Activated naive CD8-positive, alpha-beta T cell treated with anti-CD3 and anti-CD28 coated beads, Interleukin-2, amount 10 ng/mL, durations not matched to agents 7 days and 5 days (primary cell): ENCODE data around the gene FAM149B1. TPM values are rescaled to one million over a fixed set of nuclear protein-coding genes. Genes with fewer than 3 reads are reported as not detected.

Source experiments
- ATAC-seq: fragments of 150-1000 bp; cut with Tn5 transposase; one replicate; pipeline ENCODE4 v1.10.0; 2021; ENCODE audit warnings: low read depth, moderate library complexity
- POLR2A ChIA-PET: fragments of 350-600 bp; sonication (Branson Sonifier 250); formaldehyde crosslinking; loops from one replicate; lab custom pipeline; 2021; ENCODE audit warnings: antibody characterized with exemption; lab: Charles Lee
- DNase-seq: peaks from one replicate; pipeline ENCODE4 v3.0.0; 2021
- H3K27ac Mint-ChIP-seq: one replicate; pipeline ENCODE4 v1.8.0; 2022; ENCODE audit warnings: mild to moderate bottlenecking, mixed read lengths
- H3K27me3 Mint-ChIP-seq: one replicate; pipeline ENCODE4 v1.8.0; 2022; ENCODE audit warnings: mild to moderate bottlenecking, moderate library complexity, mixed read lengths
- H3K36me3 Mint-ChIP-seq: one replicate; pipeline ENCODE4 v1.8.0; 2021; ENCODE audit warnings: mild to moderate bottlenecking, mixed read lengths
- H3K4me1 Mint-ChIP-seq: one replicate; pipeline ENCODE4 v1.8.0; 2021; ENCODE audit warnings: mixed read lengths
- H3K4me3 Mint-ChIP-seq: one replicate; pipeline ENCODE4 v1.8.0; 2022; ENCODE audit warnings: mild to moderate bottlenecking, moderate library complexity, mixed read lengths
- H3K9me3 Mint-ChIP-seq: one replicate; pipeline ENCODE4 v1.8.0; 2021; ENCODE audit warnings: mixed read lengths
- total RNA-seq, 2 experiments: library from RNA; stranded (reverse); gene quantifications; one replicate each; pipeline ENCODE4 v1.2.3, GENCODE V29; 2021

FAM149B1 gene
- total RNA-seq, 2 experiments from 2014 or later, result 15.6 to 18.4 TPM

- Mint-ChIP-seq H3K36me3 (no peaks in the 10 kb centered on the region), H3K27ac (no peak overlapping the region), H3K4me1 (peaks cover 6% of the 10 kb centered on the region), H3K9me3 (no peaks in the 10 kb centered on the region), H3K27me3 (peaks cover 3% of the 10 kb centered on the region), H3K4me3 (no peak overlapping the region)
- no peak for DNase-seq
- POLR2A ChIA-PET, result interaction anchor here (0.9 to 1.0 kb wide), 2 partner anchors 12 to 18 kb away, joined by 3 to 4 read pairs; no protein-coding TSS in a partner anchor
- ATAC-seq, result no peak
These were observed 96.5 kb downstream of the FAM149B1 start for GRCh38 chr10:73264423-73264822.

DNA sequence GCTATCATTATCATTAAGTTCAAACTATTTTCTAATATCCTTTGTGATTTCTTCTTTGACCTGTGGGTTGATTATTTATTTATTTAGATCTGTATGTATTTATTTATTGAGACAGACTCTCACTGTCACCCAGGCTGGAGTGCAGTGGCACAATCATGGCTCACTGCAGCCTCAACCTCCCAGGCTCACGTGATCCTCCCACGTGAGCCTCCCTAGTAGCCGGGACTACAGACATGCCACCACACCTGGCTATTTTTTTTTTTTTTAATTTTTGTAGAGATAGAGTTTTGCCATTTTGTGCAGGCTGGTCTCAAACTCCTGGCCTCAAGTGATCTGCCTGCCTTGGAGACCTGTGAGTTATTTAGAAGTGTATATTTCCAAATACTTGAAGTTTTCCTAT, 113.2 kb downstream of the FAM149B1 start:
- H3K4me1 Mint-ChIP-seq, result no peaks in the 10 kb centered on the region
- no peaks in the 10 kb centered on the region for H3K9me3 Mint-ChIP-seq
- no peaks in the 10 kb centered on the region for H3K36me3 Mint-ChIP-seq
- H3K4me3 Mint-ChIP-seq, result no peak overlapping the region
- peaks cover 5% of the 10 kb centered on the region for H3K27me3 Mint-ChIP-seq
- no peak overlapping the region for H3K27ac Mint-ChIP-seq
- ATAC-seq, result no peak
- no peak for DNase-seq
- POLR2A ChIA-PET, result no interaction called here

GRCh38 chr10:73287441-73287840, 119.5 kb downstream of the FAM149B1 start:
- POLR2A ChIA-PET, result no interaction called here
- DNase-seq (no peak), ATAC-seq (no peak)
- H3K27me3 Mint-ChIP-seq, result peaks cover 2% of the 10 kb centered on the region
- H3K4me3 Mint-ChIP-seq, result no peak overlapping the region
- no peaks in the 10 kb centered on the region for H3K4me1 Mint-ChIP-seq
- H3K9me3 Mint-ChIP-seq, result peaks cover 1% of the 10 kb centered on the region
- no peak overlapping the region for H3K27ac Mint-ChIP-seq
- H3K36me3 Mint-ChIP-seq, result peaks cover 1% of the 10 kb centered on the region

GRCh38 chr10:73289958-73290357, 122.0 kb downstream of the FAM149B1 start:
- H3K27ac Mint-ChIP-seq, result no peak overlapping the region
- no peak for ATAC-seq
- H3K9me3 Mint-ChIP-seq, result peaks cover 1% of the 10 kb centered on the region
- H3K27me3 Mint-ChIP-seq, result no peaks in the 10 kb centered on the region
- POLR2A ChIA-PET, result no interaction called here
- DNase-seq, result no peak
- H3K4me3 Mint-ChIP-seq, result no peak overlapping the region
- peaks cover 1% of the 10 kb centered on the region for H3K36me3 Mint-ChIP-seq
- H3K4me1 Mint-ChIP-seq, result no peaks in the 10 kb centered on the region

DNA sequence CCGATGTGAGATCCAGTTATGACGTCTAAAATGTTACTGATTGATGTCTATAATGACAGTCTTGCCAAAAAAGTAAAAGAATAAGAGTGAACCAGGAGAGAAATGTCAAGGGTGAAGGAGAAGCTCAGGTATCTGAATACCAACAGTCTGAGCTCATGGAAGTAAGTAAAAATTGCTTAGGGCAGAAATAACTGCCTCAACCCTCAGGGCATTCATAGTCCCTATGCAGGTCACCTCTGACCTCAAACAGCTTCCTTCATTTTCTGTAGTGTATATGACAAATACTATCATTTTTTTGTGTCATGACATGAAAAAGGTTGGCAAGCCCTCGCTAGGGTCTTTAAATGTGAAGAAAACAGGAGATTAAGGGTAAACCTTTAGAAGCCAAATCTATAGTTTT, 125.5 kb downstream of the FAM149B1 start:
- H3K27me3 Mint-ChIP-seq, result peaks cover 7% of the 10 kb centered on the region
- POLR2A ChIA-PET, result no interaction called here
- ATAC-seq, result no peak
- peaks cover 1% of the 10 kb centered on the region for H3K9me3 Mint-ChIP-seq
- H3K4me1 Mint-ChIP-seq, result no peaks in the 10 kb centered on the region
- H3K36me3 Mint-ChIP-seq, result peaks cover 1% of the 10 kb centered on the region
- DNase-seq, result no peak
- H3K27ac Mint-ChIP-seq, result no peak overlapping the region
- no peak overlapping the region for H3K4me3 Mint-ChIP-seq

Other genes with a start within 250 kb of the FAM149B1 start
- gene PLA2G12B, start 213.3 kb upstream of the FAM149B1 start, total RNA-seq, result not detected
- gene P4HA1, start 71.3 kb upstream of the FAM149B1 start, total RNA-seq, result 10 to 100 TPM; 47.3 to 51.2 TPM
- gene NUDT13, start 57.7 kb upstream of the FAM149B1 start, total RNA-seq, result 1 to 10 TPM; 2.1 to 2.8 TPM
- 10 to 100 TPM; 30.1 to 31.7 TPM for gene ECD, start 111 bp upstream of the FAM149B1 start, total RNA-seq
- gene DNAJC9, start 79.1 kb downstream of the FAM149B1 start, total RNA-seq, result 10 to 100 TPM; 50.1 to 51.8 TPM
- 10 to 100 TPM; 73.5 to 78.4 TPM for gene MRPS16, start 84.5 kb downstream of the FAM149B1 start, total RNA-seq
- gene CFAP70, start 190.7 kb downstream of the FAM149B1 start, total RNA-seq, result 1 to 10 TPM; 2.0 to 2.2 TPM
- 10 to 100 TPM; 88.9 to 90.6 TPM for gene ANXA7, start 245.9 kb downstream of the FAM149B1 start, total RNA-seq